ENCODE measurements around the gene ARL13B.

DNA sequence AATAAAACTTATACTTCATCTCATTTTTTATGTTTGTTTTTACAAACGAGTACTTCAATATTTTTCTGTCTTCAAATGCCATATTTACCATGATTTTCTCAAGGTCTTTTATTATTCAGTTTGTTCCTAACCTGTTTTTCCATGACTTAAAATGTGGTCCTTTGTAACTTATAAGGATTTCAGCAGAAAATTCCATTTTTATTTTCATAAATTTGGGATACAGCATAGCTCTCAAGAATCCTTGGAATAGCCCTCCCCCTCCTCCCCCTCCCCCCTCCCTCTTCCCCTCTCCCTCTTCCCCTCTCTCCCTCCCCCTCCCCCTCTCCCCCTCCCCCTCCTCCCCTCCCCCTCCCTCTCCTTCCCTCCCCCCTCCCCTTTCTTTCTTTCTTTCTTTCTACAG, 63.3 kb downstream of the ARL13B start:
- TF ChIP-seq, protein P1, sequence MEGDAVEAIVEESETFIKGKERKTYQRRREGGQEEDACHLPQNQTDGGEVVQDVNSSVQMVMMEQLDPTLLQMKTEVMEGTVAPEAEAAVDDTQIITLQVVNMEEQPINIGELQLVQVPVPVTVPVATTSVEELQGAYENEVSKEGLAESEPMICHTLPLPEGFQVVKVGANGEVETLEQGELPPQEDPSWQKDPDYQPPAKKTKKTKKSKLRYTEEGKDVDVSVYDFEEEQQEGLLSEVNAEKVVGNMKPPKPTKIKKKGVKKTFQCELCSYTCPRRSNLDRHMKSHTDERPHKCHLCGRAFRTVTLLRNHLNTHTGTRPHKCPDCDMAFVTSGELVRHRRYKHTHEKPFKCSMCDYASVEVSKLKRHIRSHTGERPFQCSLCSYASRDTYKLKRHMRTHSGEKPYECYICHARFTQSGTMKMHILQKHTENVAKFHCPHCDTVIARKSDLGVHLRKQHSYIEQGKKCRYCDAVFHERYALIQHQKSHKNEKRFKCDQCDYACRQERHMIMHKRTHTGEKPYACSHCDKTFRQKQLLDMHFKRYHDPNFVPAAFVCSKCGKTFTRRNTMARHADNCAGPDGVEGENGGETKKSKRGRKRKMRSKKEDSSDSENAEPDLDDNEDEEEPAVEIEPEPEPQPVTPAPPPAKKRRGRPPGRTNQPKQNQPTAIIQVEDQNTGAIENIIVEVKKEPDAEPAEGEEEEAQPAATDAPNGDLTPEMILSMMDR (conservative IDR thresholded peaks at IDR 0.05), result no peak
- TF ChIP-seq ZFX (IDR thresholded peaks at IDR 0.05), result no peak

All from C4-2B (cell line).